HUES6 (cell line): ENCODE data around the gene ASB10.

Source experiments
- H3K27ac ChIP-seq: 2 replicates; pipeline ENCODE4 v1.7.0; 2013; ENCODE audit warnings: low read depth, mild to moderate bottlenecking, low read length, inconsistent platforms
- H3K27me3 ChIP-seq: 2 replicates; pipeline ENCODE4 v1.6.1; 2013; ENCODE audit warnings: low read length; ENCODE audit not compliant: control insufficient read depth, insufficient read depth
- H3K36me3 ChIP-seq: 2 replicates; pipeline ENCODE4 v1.6.1; 2013; ENCODE audit warnings: low read length; ENCODE audit not compliant: control insufficient read depth, insufficient read depth
- H3K4me1 ChIP-seq: 2 replicates; pipeline ENCODE4 v1.6.1; 2013; ENCODE audit warnings: low read length; ENCODE audit not compliant: control insufficient read depth, insufficient read depth
- H3K4me3 ChIP-seq: 2 replicates; pipeline ENCODE4 v1.5.1; 2013; ENCODE audit warnings: low read depth, low read length
- H3K9ac ChIP-seq: one replicate; pipeline ENCODE4 v1.6.1; 2013; ENCODE audit warnings: mild to moderate bottlenecking, low read length
- H3K9me3 ChIP-seq: 2 replicates; pipeline ENCODE4 v1.6.1; 2013; ENCODE audit warnings: low read depth, low read length; ENCODE audit not compliant: control insufficient read depth, insufficient read depth

Gene ASB10

DNA sequence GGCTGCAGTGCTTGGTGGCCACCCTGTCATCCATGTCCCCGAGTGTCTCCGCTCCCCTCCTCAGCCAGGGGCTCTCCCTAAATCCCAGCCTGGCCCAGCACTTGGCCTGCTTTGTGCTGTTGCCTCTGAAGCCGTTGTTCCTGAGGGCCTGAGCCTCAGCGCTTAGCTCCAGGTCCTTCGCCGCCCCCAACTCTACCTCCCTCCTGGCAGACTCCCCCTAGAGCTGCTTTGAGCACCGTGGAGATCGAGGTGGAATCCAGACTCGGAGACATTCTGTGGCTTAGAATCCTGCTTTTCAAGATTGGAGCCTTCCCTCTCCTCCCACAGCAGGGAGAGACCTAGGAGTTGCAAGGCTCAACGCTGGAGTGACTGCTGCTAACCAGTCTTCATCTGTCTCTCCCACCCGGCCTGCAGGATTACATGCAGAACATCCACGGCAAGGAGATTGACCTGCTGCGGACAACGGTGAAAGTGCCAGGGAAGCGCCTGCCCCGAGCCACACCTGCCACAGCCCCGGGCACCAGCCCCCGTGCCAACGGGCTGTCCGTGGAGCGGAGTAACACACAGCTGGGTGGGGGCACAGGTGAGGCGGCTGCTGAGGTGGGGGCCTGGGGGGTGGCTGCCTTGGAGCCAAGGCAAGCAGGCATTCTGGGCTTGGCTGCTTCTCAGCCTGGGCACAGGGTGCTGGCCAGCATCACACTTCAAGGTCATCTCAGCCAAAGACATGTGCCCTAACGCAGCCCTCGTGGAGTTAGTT is 52.9 kb downstream of the ASB10 start:
- Histone ChIP-seq H3K36me3 (peaks cover 65% of the 10 kb centered on the region), H3K9me3 (no peaks in the 10 kb centered on the region), H3K9ac (no peak overlapping the region), H3K4me3 (no peak overlapping the region), H3K27ac (no peak overlapping the region), H3K27me3 (peaks cover 27% of the 10 kb centered on the region), H3K4me1 (peaks cover 29% of the 10 kb centered on the region)

DNA sequence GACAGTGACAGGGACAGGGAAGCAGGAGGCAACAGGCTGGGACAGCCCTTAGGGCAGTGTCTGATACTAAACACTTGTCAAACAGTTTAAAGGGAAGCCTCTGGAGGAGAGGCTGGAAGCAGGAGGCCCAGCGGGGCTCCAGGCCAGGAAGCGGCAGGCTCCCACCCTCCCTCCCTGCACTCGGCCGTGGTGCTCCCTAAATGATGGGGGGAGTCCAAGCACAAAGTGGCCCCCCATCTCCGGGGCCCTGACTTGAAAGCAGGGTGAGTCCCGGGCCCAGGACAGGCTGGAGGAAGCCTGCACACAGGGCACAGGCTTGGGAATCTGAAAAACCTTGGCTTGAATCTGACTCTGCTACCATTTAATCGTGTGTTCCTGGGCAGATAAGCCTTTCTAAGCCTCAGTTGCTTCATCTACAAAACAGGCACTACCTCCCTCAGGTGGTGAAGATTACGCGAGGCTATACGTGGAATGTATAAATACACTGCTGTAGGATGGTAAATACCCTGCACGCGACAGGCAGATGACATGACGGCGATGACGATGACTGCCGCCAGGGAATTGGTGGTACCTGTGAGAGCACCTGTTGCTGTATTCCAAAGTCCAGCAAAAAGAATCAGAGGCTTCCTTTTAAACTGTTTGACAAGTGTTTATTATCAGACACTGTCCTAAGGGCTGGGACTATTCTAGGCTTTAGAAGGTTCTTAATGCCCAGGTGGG is 53.6 kb downstream of the ASB10 start:
- peaks cover 22% of the 10 kb centered on the region for H3K4me1 ChIP-seq
- no peak overlapping the region for H3K4me3 ChIP-seq
- no peak overlapping the region for H3K9ac ChIP-seq
- H3K27ac ChIP-seq: no peak overlapping the region
- peaks cover 19% of the 10 kb centered on the region; the same call in 1 of the 2 replicates for H3K27me3 ChIP-seq
- no peaks in the 10 kb centered on the region for H3K9me3 ChIP-seq
- H3K36me3 ChIP-seq: peaks cover 71% of the 10 kb centered on the region

DNA sequence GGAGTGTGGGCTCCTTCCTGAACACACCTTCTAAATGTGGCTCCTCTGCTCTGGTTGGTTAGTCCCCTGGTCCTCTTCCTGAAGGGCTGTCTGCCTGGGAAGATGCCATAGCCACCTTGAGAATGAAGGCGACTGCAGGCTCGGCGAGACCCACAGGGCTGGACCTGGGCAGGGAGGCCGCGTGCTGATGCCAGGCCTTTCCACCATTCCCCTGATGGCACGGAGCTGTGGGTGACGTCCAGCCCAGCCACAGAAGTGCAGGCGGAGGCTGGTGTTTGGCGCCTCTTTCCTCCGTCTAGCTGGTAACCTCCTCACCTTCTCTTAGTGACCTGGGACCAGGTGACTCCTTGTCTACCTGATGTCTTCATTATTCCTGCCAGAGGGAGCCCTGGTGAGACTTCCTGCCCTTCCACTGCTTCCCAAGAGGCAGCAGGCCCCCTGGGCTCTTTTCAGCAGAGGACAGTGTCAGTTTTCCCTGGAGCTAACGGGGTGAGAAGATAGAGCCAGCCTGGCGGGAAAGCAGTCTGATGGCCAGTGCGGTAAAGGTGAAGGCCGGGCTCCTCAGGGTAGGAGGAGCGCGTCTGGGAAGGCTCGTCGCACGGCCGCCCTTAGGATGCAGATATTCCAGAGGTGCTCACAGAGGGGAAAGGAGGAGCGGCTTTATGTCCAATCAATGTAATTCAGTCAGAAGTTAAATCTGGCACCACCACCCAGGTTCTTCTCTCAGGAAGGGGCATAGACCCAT is 54.4 kb downstream of the ASB10 start:
- H3K4me1 ChIP-seq: peaks cover 14% of the 10 kb centered on the region
- no peak overlapping the region for H3K9ac ChIP-seq
- H3K4me3 ChIP-seq: no peak overlapping the region
- peaks cover 17% of the 10 kb centered on the region; the same call in 1 of the 2 replicates for H3K27me3 ChIP-seq
- H3K9me3 ChIP-seq: no peaks in the 10 kb centered on the region
- H3K27ac ChIP-seq: no peak overlapping the region
- peaks cover 79% of the 10 kb centered on the region for H3K36me3 ChIP-seq

DNA sequence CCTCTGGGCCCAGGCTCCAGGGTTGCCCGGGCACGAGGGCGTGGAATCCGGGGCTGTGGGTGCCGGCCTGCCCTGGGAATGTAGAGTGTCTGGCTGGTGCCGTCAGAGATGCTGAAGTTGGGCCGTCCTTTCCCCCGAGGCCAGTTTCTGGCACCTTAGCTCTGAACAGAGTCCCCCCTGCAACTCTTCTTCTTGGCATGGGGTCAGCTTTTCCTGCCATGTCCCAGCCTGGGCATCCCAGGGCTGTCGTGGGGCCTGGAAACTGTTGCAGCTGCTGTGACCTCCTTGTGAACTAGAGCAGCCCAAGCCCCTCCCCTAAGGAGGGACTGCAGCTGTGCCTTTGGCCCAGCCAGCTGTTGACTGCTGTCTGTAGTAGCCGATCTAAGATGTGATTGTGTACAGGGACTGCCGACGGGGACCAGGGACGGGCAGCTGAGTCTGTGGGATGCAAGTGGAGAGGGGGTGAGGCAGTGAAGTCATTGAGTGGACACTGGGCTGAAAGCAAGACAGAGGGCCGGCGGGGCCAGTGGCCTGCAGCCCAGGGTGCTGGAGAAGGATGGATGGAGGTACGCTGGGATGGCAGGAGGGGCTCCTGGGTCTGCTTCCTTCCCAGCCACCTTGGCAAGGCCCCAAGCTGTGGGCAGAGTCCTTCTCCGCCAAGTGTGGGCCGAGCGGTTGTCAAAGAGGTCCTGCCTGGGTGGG is 55.3 kb downstream of the ASB10 start:
- Histone ChIP-seq H3K36me3 (peaks cover 79% of the 10 kb centered on the region), H3K9me3 (no peaks in the 10 kb centered on the region), H3K27me3 (peaks cover 19% of the 10 kb centered on the region; the same call in 1 of the 2 replicates), H3K4me3 (no peak overlapping the region), H3K9ac (no peak overlapping the region), H3K4me1 (peaks cover 8% of the 10 kb centered on the region; the same call in 1 of the 2 replicates), H3K27ac (no peak overlapping the region)

DNA sequence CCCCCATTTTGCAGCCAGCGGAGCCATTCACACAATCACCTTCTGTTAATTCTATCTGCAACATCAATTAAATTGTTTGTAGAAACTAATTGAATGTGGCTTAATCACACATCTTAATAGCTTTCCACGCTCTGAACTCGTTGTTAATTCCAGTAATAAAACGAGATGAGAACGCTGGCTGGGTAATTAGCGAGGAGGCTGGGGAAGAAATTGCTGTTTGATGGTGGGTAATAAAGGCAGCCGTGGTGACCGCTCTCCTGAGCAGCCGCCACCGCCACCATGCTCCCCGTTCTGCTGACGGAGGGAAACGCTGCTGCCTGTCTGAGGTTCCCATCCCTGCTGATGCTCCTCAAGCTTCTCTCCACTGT is 55.8 kb downstream of the ASB10 start:
- no peak overlapping the region for H3K4me3 ChIP-seq
- peaks cover 7% of the 10 kb centered on the region; the same call in 1 of the 2 replicates for H3K4me1 ChIP-seq
- no peaks in the 10 kb centered on the region for H3K9me3 ChIP-seq
- H3K27me3 ChIP-seq: peaks cover 17% of the 10 kb centered on the region; the same call in 1 of the 2 replicates
- peaks cover 74% of the 10 kb centered on the region for H3K36me3 ChIP-seq
- H3K27ac ChIP-seq: no peak overlapping the region
- H3K9ac ChIP-seq: no peak overlapping the region

DNA sequence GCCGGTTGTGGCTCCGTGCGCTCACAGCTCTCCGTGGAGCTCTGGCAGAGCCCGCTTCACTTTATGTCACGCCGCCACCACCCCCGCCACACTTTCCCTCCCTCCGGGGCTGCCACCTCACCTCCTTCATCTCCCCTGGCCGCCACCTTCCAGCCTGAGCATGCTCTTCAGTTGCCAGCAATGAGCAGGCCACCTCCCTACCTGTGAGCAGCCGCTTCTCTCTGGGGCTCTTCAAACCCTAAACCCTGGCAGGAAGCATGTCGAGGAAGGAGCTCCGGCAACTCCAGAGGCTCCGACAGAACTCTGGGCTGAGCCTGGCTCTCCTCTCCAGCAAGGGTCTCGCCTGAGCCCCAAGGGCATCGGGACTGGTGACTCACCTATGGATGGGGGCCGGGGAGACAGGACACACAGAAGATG is 56.3 kb downstream of the ASB10 start:
- Histone ChIP-seq H3K36me3 (peaks cover 70% of the 10 kb centered on the region), H3K27me3 (peaks cover 17% of the 10 kb centered on the region; the same call in 1 of the 2 replicates), H3K9me3 (no peaks in the 10 kb centered on the region), H3K4me1 (peaks cover 6% of the 10 kb centered on the region; the same call in 1 of the 2 replicates), H3K9ac (no peak overlapping the region), H3K4me3 (no peak overlapping the region), H3K27ac (no peak overlapping the region)

DNA sequence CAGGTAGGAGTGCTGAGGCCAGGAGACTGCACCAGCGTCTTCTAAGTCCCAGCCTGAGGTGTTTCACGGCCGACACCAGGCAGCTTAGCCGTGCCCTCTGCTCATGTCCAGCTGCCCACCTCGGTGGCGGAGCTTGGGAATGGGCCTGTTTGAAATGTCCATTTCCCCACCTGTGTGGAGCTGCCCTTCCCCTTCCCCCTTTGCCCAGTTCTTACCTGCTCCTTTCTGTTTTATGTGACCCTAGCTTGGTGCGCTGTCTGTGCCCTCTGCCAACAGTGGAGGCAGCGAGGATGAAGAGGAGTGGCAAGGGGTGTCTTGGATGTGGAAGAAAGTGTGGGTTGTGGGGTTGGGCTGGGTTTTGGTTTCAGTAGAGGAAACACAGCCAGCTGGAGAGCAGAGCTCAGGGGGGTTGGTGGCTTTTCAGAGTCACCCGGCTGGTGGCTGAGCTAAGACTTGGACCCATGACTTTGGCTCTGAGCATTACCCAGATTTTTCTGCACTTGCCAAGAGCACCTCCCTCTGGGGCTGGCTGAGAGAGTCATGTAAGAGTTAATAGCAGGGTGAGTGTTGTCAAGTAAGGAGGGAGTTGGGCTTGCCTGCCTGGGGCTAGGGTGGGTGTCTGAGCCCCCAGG is 57.0 kb downstream of the ASB10 start:
- peaks cover 9% of the 10 kb centered on the region for H3K4me1 ChIP-seq
- peaks cover 64% of the 10 kb centered on the region for H3K36me3 ChIP-seq
- H3K9ac ChIP-seq: no peak overlapping the region
- H3K4me3 ChIP-seq: no peak overlapping the region
- H3K27ac ChIP-seq: no peak overlapping the region
- H3K27me3 ChIP-seq: peaks cover 19% of the 10 kb centered on the region
- no peaks in the 10 kb centered on the region for H3K9me3 ChIP-seq

DNA sequence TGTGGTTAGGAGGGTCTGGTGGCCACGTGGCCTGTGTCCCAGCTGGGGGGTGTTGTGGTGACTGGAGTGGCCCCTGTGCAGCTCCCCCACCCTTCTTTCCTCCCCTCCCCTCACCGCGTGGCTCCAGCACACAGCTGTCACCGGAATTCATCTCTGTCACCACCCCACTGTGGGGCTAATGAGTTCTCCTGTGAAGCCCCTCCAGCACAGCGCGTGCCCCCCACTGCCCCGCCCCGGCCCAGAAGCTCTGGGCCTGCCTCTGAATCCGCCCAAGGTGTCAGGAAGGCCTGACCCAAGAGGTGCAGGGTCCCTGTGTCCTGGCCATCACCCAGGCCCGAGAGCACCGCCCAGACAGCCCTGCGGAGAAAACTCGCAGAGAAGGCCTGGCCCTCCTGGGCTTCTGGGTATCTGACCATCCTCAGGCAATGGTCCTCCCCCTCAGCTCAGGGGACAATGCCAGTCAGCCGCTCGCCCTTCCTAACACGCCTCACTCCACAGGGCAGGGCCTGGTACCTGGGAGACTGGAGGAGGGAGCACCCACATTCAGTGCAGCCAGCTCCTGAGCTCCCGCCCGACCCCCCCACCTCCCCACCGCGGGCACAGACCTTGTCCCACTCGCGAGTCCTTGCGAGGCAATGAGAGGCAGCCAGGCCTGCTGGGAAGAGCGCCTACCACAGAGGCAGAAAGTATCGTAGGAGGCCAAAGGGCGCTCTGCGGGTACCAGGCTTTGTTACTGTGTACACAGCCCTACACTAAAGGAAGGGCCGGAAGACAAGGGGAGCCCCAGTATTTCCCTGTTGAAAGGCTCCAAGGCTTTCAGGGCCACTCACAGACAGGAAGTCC is 57.7 kb downstream of the ASB10 start:
- Histone ChIP-seq H3K27me3 (peaks cover 26% of the 10 kb centered on the region), H3K36me3 (peaks cover 61% of the 10 kb centered on the region), H3K9ac (no peak overlapping the region), H3K9me3 (no peaks in the 10 kb centered on the region), H3K4me3 (no peak overlapping the region), H3K27ac (no peak overlapping the region), H3K4me1 (peaks cover 14% of the 10 kb centered on the region)

DNA sequence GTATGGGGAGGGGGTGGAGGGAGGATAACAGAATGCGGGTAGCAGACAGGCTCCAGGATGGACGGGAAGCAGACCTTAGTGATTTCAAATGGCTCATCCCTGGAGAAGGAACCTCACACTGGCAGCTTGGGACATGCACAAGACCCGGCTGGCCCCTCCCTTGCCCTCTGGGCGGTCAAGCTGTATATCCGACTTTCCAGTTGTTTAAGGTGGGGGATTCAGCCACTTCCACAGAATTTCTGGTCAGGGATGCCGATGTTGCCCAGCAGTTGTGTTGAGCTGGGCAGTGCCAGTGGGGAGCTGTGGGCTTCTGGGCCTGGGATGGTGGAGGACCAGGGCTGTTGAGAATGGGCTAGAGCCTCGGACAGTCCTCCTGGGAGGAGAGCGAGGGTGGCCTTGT is 58.3 kb downstream of the ASB10 start:
- Histone ChIP-seq H3K27ac (no peak overlapping the region), H3K4me1 (peaks cover 14% of the 10 kb centered on the region), H3K9me3 (no peaks in the 10 kb centered on the region), H3K4me3 (no peak overlapping the region), H3K27me3 (peaks cover 28% of the 10 kb centered on the region), H3K9ac (no peak overlapping the region), H3K36me3 (peaks cover 57% of the 10 kb centered on the region)
